ENCODE results near the gene GALNTL6.

- no peak for TF ChIP-seq CTCF (optimal IDR thresholded peaks at IDR 0.05 in 1 of 3, IDR thresholded peaks at IDR 0.05 in 1 of 3, conservative IDR thresholded peaks at IDR 0.05 in 1 of 3; ENCODE audit: extremely low read depth in 1 of 3, insufficient read depth in 2 of 3, low read length in 3 of 3)
- TF ChIP-seq EZH2 (IDR thresholded peaks at IDR 0.05; ENCODE audit: low read length) = no peak
Measured at GRCh38 chr4:173051716-173052115, 1238.5 kb downstream of the GALNTL6 start.

Data from keratinocyte (primary cell).